HG03432 (cell line): ENCODE data around the gene ZMYND8.
"Not testable (repeated sequence)": the region's sequence is repeated elsewhere in the genome, so short reads cannot be mapped to it uniquely, and the experiment has no call there.

Experiments used
- ATAC-seq: cut with Tn5 transposase; IDR thresholded peaks from one replicate; pipeline ENCODE4 v1.9.1; 2021; ENCODE audit warnings: mild to moderate bottlenecking, moderate library complexity; ENCODE audit not compliant: unreplicated experiment

ZMYND8 gene

GRCh38 chr20:47356526-47357295 is at the start of gene ZMYND8:
ZMYND8 (minus strand) TSS chr20:47356699; CDS start chr20:47356670, 29 bp downstream.
- peak; percentile 52 for ATAC-seq

GRCh38 chr20:47405775-47406325 is 49.4 kb upstream of the ZMYND8 start:
- no peak for ATAC-seq

- ATAC-seq: no peak
Observed at GRCh38 chr20:47400685-47401084, 44.2 kb upstream of the ZMYND8 start.

- no peak for ATAC-seq
Observed at GRCh38 chr20:47397652-47398301, 41.3 kb upstream of the ZMYND8 start.

DNA sequence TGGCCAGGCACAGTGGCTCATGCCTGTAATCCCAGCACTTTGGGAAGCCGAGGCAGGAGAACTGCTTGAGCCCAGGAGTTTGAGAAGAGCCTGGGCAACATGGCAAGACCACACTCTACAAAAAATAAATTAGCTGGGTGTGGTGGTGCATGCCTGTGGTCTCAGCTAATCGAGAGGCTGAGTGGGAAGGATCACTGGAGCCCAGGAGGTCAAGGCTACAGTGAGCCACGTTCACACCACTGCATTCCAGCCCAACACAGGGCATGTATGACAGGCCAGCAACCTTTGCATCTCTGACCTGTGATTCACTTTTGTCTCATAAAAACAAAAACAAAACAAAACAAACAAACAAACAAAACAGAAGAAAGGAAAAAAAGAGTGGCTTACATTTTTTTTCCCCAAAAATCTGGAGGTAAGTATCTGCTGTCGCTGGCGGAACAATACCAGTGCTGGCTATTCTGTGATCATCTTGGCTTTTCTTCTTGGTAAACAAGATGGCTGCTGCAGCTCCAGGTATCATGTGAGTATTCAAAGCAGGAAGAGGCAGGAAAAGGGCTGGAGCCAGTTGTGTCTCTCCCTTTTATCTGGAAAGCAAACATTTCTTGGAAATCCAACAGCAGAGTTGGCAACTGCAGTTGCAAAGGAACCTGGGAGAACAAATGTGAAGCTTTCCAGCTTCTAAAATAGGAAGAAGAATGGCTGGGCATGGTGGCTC is 40.4 kb upstream of the ZMYND8 start:
- ATAC-seq: no peak

DNA sequence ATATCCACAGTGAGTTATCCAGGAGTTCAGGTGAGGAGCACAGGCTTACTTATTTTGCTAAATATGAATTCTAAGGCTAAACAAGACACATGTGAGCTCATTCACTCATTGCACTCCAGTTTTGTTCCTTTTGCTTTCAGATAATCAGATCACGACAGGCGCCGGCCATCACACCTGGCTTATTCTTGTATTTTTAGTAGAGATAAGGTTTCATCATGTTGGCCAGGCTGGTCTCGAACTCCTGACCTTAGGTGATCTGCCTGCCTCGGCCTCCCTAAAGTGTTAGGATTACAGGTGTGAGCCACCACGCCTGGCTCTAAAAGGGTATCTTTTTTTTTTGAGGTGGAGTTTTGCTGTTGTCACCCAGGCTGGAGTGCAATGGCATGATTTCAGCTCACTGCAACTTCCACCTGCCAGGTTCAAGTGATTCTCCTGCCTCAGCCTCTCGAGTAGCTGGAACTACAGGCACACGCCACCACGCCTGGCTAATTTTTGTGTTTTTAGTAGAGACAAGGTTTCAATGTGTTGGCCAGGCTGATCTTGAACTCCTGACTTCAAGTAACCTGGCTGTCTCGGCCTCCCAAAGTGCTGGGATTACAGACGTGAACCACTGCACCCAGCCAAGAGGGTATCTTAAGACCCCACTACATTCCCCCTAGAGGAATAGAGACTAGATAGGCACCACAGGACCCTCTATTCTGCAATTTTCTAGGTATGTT is 37.5 kb upstream of the ZMYND8 start:
- not testable (repeated sequence) for ATAC-seq

DNA sequence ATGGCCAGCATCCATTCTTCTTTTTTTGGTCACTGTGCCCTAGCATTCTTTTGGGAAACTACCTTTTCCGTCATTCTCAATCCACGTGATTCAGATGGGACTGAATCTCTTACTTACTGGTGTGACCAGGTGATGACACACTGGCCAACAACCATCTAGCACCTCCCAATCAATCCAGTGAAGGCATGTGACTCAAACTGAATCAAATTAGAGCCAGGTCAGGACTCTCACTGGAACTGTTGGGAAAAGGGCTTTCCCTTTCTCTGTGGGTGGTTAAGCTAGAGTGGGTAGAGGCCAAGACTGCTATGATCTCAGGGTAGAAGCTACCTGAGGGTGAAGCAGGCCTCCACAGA is 36.2 kb upstream of the ZMYND8 start:
- no peak for ATAC-seq

DNA sequence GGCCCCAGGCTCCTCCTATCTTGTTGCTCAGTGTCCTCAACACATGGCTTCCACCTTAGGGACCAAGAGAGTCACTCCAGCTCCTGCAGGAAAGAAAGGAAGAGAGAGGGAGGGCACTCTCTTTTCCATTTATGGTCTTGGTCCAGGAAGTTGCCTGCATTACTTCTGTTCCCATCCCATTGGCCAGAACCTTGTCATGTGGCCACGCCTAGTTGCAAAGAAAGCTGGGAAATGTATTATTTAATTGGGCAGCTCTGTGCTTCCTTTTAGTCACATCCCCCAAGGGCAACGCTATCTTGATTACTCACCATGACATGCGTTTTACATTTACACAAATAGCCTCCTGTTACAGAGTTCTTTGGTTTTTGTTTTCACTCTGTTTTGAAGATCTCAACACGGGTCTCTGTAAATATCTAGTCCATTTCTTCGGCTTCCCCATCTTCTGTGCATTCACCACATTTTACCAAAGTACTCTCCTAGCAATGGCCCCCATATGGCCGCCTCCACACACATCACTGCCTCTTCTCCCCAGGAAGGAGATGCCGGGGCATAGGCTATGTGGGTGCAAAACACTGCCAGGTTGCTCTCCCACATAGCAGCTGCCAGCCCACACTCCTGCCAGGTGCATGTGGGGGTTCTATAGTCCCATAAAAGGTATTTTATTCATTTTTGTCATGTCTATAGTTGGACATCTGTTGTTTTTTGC is 35.7 kb upstream of the ZMYND8 start:
- no peak for ATAC-seq

- ATAC-seq: no peak
Observed at GRCh38 chr20:47391276-47392010, 34.9 kb upstream of the ZMYND8 start.

GRCh38 chr20:47389867-47390347 is 33.4 kb upstream of the ZMYND8 start:
- no peak for ATAC-seq

GRCh38 chr20:47385968-47386367 is 29.5 kb upstream of the ZMYND8 start:
- ATAC-seq: not testable (repeated sequence)

- no peak for ATAC-seq
Observed at GRCh38 chr20:47382746-47383415, 26.4 kb upstream of the ZMYND8 start.

DNA sequence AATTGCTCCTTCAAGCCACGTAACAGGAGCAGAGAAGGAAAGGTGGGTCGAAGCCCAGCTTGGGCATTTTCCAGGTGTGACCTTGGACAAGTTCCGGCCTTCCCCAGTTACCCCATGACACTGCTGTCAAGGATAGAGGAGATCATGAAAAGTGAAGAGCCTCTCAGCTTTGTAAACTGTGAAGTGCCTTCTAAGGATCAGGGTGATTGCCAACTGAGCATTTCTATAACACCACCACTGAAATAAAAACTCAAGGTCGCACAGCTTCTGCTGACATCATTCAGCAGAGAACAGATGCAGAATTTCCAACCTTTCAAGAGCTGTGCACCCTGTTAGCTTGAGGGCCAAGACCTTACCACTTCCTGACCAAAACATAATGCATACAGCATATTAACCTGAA is 24.0 kb upstream of the ZMYND8 start:
- ATAC-seq: no peak

DNA sequence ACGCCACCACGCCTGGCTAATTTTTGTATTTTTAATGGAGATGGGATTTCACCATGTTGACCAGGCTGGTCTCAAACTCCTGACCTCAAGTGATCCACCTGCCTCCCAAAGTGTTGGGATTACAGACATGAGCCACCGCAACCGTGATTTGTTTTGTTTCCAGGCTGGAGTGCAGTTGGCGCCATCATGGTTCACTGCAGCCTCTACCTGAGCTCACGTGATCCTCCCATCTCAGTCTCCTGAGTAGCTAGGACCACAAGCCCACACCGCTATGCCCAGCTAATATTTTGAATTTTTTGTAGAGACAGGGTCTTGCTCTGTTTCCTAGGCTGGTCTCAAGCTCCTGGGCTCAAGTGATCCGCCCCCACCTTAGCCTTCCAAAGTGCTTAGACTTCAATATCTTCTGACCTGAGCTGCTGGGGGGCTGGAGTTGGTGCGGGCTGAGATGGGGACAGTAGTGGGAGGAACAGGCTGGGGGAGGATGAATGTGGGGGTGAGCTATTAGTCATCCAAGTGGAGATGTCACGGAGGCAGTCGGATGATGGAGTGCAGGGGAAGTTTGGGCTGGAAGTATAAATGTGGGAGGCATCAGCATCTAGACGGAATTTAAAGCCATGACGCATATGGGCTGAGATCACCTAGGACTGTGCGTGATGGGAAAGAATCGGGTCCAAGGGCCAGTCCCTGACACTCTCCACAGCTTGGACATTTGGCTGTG is 23.1 kb upstream of the ZMYND8 start:
- no peak for ATAC-seq

DNA sequence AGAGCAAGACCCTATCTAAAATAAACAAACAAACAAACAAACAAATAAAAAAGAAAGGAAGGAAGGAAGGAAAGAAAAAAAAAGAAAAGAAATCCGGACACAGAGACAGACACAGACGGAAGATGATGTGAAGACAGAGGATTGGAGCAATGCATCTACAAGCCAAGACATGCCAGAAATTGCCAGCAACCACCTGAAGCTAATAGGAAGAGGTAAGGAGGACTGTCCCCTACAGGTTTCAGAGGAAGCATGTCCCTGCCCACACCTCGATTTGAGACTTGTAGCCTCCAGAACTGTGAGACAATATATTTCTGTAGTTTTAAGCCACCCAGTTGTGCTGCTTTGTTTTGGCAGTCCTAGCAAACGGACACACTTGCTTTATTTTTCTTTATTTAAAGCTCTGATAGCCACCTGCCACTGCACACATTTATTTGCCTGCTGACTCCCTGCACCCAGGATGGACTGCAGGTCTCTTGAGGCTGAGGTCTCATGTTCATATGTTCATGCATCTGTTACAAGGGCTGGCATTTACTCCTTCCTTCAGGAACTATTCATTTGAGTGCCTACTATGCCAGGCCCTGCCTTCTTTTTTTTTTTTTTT is 20.7 kb upstream of the ZMYND8 start:
- ATAC-seq: no peak

GRCh38 chr20:47376096-47376643 is 19.7 kb upstream of the ZMYND8 start:
- ATAC-seq: not testable (repeated sequence)

DNA sequence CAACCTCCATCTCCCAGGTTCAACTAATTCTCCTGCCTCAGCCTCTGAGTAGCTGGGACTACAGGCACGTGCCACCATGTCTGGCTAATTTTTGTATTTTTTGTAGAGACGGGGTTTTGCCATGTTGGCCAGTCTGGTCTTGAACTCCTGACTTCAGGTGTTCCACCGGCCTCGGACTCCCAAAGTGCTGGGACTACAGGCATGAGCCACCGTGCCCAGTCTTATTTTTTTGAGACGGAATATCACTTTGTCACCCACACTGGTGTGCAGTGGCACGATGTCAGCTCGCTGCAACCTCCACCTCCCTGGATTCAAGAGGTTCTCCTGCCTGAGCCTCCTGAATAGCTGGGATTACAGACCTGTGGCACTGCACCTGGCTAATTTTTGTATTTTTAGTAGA is 17.6 kb upstream of the ZMYND8 start:
- not testable (repeated sequence) for ATAC-seq
